ENCODE measurements around the gene ZNF580. TPM values are rescaled to one million over a fixed set of nuclear protein-coding genes. Genes with fewer than 3 reads are reported as not detected.

Gene ZNF580
- polyA plus RNA-seq, 3 donors = 9.7 to 46.5 (median 10.7) TPM

DNA sequence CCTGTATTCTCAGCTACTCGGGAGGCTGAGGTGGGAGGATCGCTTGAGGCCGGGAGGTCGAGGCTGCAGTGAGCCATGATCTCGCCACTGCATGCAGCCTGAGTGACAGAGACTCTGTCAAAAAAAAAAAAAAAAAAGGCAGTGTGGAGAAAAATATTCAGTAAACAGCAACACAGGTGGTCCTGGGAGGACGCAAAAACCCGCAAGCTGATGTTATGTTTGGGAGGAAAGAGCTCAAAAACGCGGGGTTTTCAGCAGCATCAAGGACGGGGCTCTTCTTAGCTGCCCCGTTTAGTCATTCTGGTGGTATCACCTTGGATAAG lies 15.8 kb upstream of the ZNF580 start:
- Mint-ChIP-seq H3K36me3 (peaks cover 3 to 10% of the 10 kb centered on the region in 2 donors), H3K4me3 (peak overlapping the region; percentile 85 to 94), H3K9me3 (peaks cover 0 to 4% (median 0%) of the 10 kb centered on the region in 7 donors), H3K27me3 (ENCODE audit: low read depth in 3 of 3) (peaks cover 0 to 9% (median 1%) of the 10 kb centered on the region in 3 donors), H3K4me1 (peaks cover 34% of the 10 kb centered on the region), H3K27ac (peak overlapping the region; percentile 61 to 99 (median 95))
- H3K27me3 ChIP-seq (ENCODE audit: control insufficient read depth in 2 of 2, insufficient read depth in 2 of 2, low read length in 2 of 2) = no peaks in the 10 kb centered on the region
- H3K4me3 ChIP-seq (replicated peaks in 1 of 3; ENCODE audit: low read depth in 2 of 3, low read length in 3 of 3) = peak overlapping the region; percentile 54 to 85 (median 63)
- no CpG with 5 or more reads among the region's 11 CpGs for WGBS (ENCODE audit: insufficient coverage)
- TF ChIP-seq, protein P1, sequence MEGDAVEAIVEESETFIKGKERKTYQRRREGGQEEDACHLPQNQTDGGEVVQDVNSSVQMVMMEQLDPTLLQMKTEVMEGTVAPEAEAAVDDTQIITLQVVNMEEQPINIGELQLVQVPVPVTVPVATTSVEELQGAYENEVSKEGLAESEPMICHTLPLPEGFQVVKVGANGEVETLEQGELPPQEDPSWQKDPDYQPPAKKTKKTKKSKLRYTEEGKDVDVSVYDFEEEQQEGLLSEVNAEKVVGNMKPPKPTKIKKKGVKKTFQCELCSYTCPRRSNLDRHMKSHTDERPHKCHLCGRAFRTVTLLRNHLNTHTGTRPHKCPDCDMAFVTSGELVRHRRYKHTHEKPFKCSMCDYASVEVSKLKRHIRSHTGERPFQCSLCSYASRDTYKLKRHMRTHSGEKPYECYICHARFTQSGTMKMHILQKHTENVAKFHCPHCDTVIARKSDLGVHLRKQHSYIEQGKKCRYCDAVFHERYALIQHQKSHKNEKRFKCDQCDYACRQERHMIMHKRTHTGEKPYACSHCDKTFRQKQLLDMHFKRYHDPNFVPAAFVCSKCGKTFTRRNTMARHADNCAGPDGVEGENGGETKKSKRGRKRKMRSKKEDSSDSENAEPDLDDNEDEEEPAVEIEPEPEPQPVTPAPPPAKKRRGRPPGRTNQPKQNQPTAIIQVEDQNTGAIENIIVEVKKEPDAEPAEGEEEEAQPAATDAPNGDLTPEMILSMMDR (IDR thresholded peaks at IDR 0.05) = no peak
- intact Hi-C loops (cut with micrococcal nuclease) = loop anchor here in 1 of 2 donors (2.0 kb wide), 1 partner anchor 26 kb away; the partner anchor contains the start of gene FIZ1
- no peak for DNase-seq
- no peaks in the 10 kb centered on the region for H3K36me3 ChIP-seq (replicated peaks in 1 of 2; ENCODE audit: control insufficient read depth in 1 of 2, insufficient read depth in 2 of 2, low read length in 2 of 2)
- peak overlapping the region in 1 of 2 donors; percentile 86 for H3K27ac ChIP-seq (ENCODE audit: low read depth in 1 of 2, low read length in 2 of 2)
- no peak overlapping the region for H3K9ac ChIP-seq (ENCODE audit: insufficient read depth, low read length, poor library complexity, severe bottlenecking)
- no peaks in the 10 kb centered on the region for H4K20me1 ChIP-seq (ENCODE audit: insufficient read depth, low read length)
- peak overlapping the region; percentile 76 for H2AFZ ChIP-seq (ENCODE audit: insufficient read depth, low read depth, low read length, poor library complexity, severe bottlenecking)
- H3K4me1 ChIP-seq (ENCODE audit: control insufficient read depth in 1 of 2, insufficient read depth in 2 of 2, low read length in 2 of 2) = peaks cover 39 to 48% of the 10 kb centered on the region in 2 donors
- no peaks in the 10 kb centered on the region for H3K9me3 ChIP-seq (replicated peaks in 1 of 2; ENCODE audit: control insufficient read depth in 1 of 2, insufficient read depth in 1 of 2, low read length in 2 of 2)
- peak overlapping the region; percentile 70 for H3K4me2 ChIP-seq (replicated peaks; ENCODE audit: extremely low read depth, low read length, poor library complexity, severe bottlenecking)
- H3K79me2 ChIP-seq (ENCODE audit: insufficient read depth, low read length) = peaks cover 17% of the 10 kb centered on the region

DNA sequence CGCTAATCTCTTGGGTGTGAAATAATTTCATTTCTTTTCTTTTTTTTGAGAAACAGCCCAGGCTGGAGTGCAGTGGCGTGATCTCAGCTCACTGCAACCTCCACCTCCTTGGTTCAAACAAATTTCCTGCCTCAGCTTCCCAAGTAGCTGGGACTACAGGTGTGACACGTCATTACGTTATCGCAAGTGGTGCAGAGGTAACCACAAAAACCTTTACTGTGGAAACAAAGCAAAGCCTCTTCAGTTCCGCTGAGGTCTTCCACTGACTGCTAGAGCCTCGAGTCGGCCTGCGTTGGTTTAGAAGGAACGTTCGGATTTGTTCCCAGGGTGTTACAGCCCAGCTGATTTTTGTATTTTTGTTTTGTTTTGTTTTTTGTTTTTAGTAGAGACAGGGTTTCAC lies 14.5 kb upstream of the ZNF580 start:
- Histone ChIP-seq H3K79me2 (ENCODE audit: insufficient read depth, low read length) (peaks cover 17% of the 10 kb centered on the region), H3K27me3 (ENCODE audit: control insufficient read depth in 2 of 2, insufficient read depth in 2 of 2, low read length in 2 of 2) (no peaks in the 10 kb centered on the region), H2AFZ (ENCODE audit: insufficient read depth, low read depth, low read length, poor library complexity, severe bottlenecking) (no peak overlapping the region), H4K20me1 (ENCODE audit: insufficient read depth, low read length) (no peaks in the 10 kb centered on the region), H3K4me1 (ENCODE audit: control insufficient read depth in 1 of 2, insufficient read depth in 2 of 2, low read length in 2 of 2) (peaks cover 25 to 34% of the 10 kb centered on the region in 2 donors), H3K9ac (ENCODE audit: insufficient read depth, low read length, poor library complexity, severe bottlenecking) (no peak overlapping the region), H3K4me3 (replicated peaks in 1 of 3; ENCODE audit: low read depth in 2 of 3, low read length in 3 of 3) (no peak overlapping the region), H3K9me3 (replicated peaks in 1 of 2; ENCODE audit: control insufficient read depth in 1 of 2, insufficient read depth in 1 of 2, low read length in 2 of 2) (no peaks in the 10 kb centered on the region), H3K27ac (ENCODE audit: low read depth in 1 of 2, low read length in 2 of 2) (no peak overlapping the region), H3K4me2 (replicated peaks; ENCODE audit: extremely low read depth, low read length, poor library complexity, severe bottlenecking) (no peak overlapping the region), H3K36me3 (replicated peaks in 1 of 2; ENCODE audit: control insufficient read depth in 1 of 2, insufficient read depth in 2 of 2, low read length in 2 of 2) (no peaks in the 10 kb centered on the region)
- intact Hi-C loops (cut with micrococcal nuclease) = no loop called here
- Mint-ChIP-seq H3K4me1 (peaks cover 20% of the 10 kb centered on the region), H3K9me3 (peaks cover 0 to 2% (median 0%) of the 10 kb centered on the region in 7 donors), H3K27ac (no peak overlapping the region), H3K27me3 (ENCODE audit: low read depth in 3 of 3) (peaks cover 1 to 7% (median 3%) of the 10 kb centered on the region in 3 donors), H3K4me3 (no peak overlapping the region), H3K36me3 (peaks cover 0 to 4% of the 10 kb centered on the region in 2 donors)
- no peak for DNase-seq
- TF ChIP-seq, protein P1 (IDR thresholded peaks at IDR 0.05) = no peak
- WGBS (ENCODE audit: insufficient coverage) = 92% methylated on average over 8 of the region's 11 CpGs

Measured in CD14-positive monocyte (primary cell).